ENCODE results near the gene PKN2.

PKN2 gene

GRCh38 chr1:88730995-88731394 is 46.9 kb downstream of the PKN2 start:
- TF ChIP-seq BCL11B (tag by site-specific recombination; IDR thresholded peaks at IDR 0.05; ENCODE audit: low read depth) (no peak), ZNF16 (tag by site-specific recombination; IDR thresholded peaks at IDR 0.05; ENCODE audit: low read depth) (no peak), ZNF416 (tag by site-specific recombination; IDR thresholded peaks at IDR 0.05) (no peak), ZBTB17 (tag by site-specific recombination; IDR thresholded peaks at IDR 0.05) (no peak), WT1 (tag by site-specific recombination; IDR thresholded peaks at IDR 0.05) (no peak)
- Histone ChIP-seq H3K4me3 (ENCODE audit: low read depth, low read length) (no peak overlapping the region), H3K4me1 (ENCODE audit: control insufficient read depth, insufficient read depth, low read length) (peaks cover 11% of the 10 kb centered on the region), H3K27ac (ENCODE audit: extremely low read depth, low read depth, low read length) (no peak overlapping the region), H3K9me3 (ENCODE audit: control insufficient read depth, insufficient read depth, low read depth, low read length) (no peaks in the 10 kb centered on the region), H3K36me3 (ENCODE audit: control insufficient read depth in 2 of 2, insufficient read depth in 1 of 2, low read length in 2 of 2) (peaks cover 0 to 3% of the 10 kb centered on the region in 2 experiments; a peak in 1 of 3 replicates)
- CTCF ChIA-PET: interaction anchor here (1.4 kb wide), 1 partner anchor 99 kb away, joined by 4 read pairs; no protein-coding TSS in a partner anchor
- POLR2A ChIA-PET: no interaction called here

- ChIA-PET POLR2A (interaction anchor here (0.9 kb wide), 1 partner anchor 159 kb away, joined by 4 read pairs; no protein-coding TSS in a partner anchor), CTCF (interaction anchor here (0.5 to 1.4 kb wide), 4 partner anchors 8 to 354 kb away, joined by 3 to 4 read pairs (median 4); partner anchors contain the start of gene PKN2)
- peaks cover 0 to 3% of the 10 kb centered on the region in 2 experiments; a peak in 1 of 3 replicates for H3K36me3 ChIP-seq (ENCODE audit: control insufficient read depth in 2 of 2, insufficient read depth in 1 of 2, low read length in 2 of 2)
- H3K27ac ChIP-seq (ENCODE audit: extremely low read depth, low read depth, low read length): no peak overlapping the region
- H3K4me1 ChIP-seq (ENCODE audit: control insufficient read depth, insufficient read depth, low read length): peaks cover 11% of the 10 kb centered on the region
- H3K9me3 ChIP-seq (ENCODE audit: control insufficient read depth, insufficient read depth, low read depth, low read length): no peaks in the 10 kb centered on the region
- H3K4me3 ChIP-seq (ENCODE audit: low read depth, low read length): no peak overlapping the region
- TF ChIP-seq ZNF140 (tag by site-specific recombination; IDR thresholded peaks at IDR 0.05): no peak
- TF ChIP-seq WT1 (tag by site-specific recombination; IDR thresholded peaks at IDR 0.05): peak; percentile 32; the same call in 1 of the 2 replicates
- no peak for TF ChIP-seq ZNF10 (tag by site-specific recombination; IDR thresholded peaks at IDR 0.05)
- no peak for TF ChIP-seq ZNF629 (tag by site-specific recombination; IDR thresholded peaks at IDR 0.05)
- TF ChIP-seq ZBTB48 (tag by site-specific recombination; IDR thresholded peaks at IDR 0.05): no peak
- no peak for TF ChIP-seq ZNF555 (tag by site-specific recombination; conservative IDR thresholded peaks at IDR 0.05)
- TF ChIP-seq BCL11A (tag by site-specific recombination; IDR thresholded peaks at IDR 0.05; ENCODE audit: low read depth): no peak
- TF ChIP-seq ZNF366 (tag by site-specific recombination; conservative IDR thresholded peaks at IDR 0.05): no peak
- no peak for TF ChIP-seq ZNF239 (tag by site-specific recombination; IDR thresholded peaks at IDR 0.05)
- TF ChIP-seq ZNF274 (IDR thresholded peaks at IDR 0.05; ENCODE audit: low read length): no peak
- no peak for TF ChIP-seq ZNF274 (tag by site-specific recombination; IDR thresholded peaks at IDR 0.05; ENCODE audit: borderline replicate concordance)
- TF ChIP-seq ZNF777 (tag by site-specific recombination; IDR thresholded peaks at IDR 0.05; ENCODE audit: borderline replicate concordance): no peak
- no peak for TF ChIP-seq ZNF114 (tag by site-specific recombination; IDR thresholded peaks at IDR 0.05)
- no peak for TF ChIP-seq ZNF518A (tag by site-specific recombination; conservative IDR thresholded peaks at IDR 0.05; ENCODE audit: low read depth)
- TF ChIP-seq PRDM1 (tag by site-specific recombination; IDR thresholded peaks at IDR 0.05): 0 out of 2 replicates have a peak, but pooled peaks have one; percentile 16
- TF ChIP-seq ZNF404 (tag by site-specific recombination; IDR thresholded peaks at IDR 0.05): no peak
- 0 out of 2 replicates have a peak, but pooled peaks have one; percentile 18 for TF ChIP-seq ZNF501 (tag by site-specific recombination; IDR thresholded peaks at IDR 0.05)
- TF ChIP-seq, protein P1, sequence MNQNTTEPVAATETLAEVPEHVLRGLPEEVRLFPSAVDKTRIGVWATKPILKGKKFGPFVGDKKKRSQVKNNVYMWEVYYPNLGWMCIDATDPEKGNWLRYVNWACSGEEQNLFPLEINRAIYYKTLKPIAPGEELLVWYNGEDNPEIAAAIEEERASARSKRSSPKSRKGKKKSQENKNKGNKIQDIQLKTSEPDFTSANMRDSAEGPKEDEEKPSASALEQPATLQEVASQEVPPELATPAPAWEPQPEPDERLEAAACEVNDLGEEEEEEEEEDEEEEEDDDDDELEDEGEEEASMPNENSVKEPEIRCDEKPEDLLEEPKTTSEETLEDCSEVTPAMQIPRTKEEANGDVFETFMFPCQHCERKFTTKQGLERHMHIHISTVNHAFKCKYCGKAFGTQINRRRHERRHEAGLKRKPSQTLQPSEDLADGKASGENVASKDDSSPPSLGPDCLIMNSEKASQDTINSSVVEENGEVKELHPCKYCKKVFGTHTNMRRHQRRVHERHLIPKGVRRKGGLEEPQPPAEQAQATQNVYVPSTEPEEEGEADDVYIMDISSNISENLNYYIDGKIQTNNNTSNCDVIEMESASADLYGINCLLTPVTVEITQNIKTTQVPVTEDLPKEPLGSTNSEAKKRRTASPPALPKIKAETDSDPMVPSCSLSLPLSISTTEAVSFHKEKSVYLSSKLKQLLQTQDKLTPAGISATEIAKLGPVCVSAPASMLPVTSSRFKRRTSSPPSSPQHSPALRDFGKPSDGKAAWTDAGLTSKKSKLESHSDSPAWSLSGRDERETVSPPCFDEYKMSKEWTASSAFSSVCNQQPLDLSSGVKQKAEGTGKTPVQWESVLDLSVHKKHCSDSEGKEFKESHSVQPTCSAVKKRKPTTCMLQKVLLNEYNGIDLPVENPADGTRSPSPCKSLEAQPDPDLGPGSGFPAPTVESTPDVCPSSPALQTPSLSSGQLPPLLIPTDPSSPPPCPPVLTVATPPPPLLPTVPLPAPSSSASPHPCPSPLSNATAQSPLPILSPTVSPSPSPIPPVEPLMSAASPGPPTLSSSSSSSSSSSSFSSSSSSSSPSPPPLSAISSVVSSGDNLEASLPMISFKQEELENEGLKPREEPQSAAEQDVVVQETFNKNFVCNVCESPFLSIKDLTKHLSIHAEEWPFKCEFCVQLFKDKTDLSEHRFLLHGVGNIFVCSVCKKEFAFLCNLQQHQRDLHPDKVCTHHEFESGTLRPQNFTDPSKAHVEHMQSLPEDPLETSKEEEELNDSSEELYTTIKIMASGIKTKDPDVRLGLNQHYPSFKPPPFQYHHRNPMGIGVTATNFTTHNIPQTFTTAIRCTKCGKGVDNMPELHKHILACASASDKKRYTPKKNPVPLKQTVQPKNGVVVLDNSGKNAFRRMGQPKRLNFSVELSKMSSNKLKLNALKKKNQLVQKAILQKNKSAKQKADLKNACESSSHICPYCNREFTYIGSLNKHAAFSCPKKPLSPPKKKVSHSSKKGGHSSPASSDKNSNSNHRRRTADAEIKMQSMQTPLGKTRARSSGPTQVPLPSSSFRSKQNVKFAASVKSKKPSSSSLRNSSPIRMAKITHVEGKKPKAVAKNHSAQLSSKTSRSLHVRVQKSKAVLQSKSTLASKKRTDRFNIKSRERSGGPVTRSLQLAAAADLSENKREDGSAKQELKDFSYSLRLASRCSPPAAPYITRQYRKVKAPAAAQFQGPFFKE (tag by site-specific recombination; IDR thresholded peaks at IDR 0.05; ENCODE audit: borderline replicate concordance): no peak
- no peak for TF ChIP-seq ZNF211 (tag by site-specific recombination; IDR thresholded peaks at IDR 0.05; ENCODE audit: low read depth)
- 0 out of 2 replicates have a peak, but pooled peaks have one; percentile 15 for TF ChIP-seq SP7 (tag by site-specific recombination; IDR thresholded peaks at IDR 0.05)
Measured at GRCh38 chr1:88731475-88732269, 47.6 kb downstream of the PKN2 start.

Measured in HEK293 (cell line).